ENCODE data around the gene COL24A1. TPM values are rescaled to one million over a fixed set of nuclear protein-coding genes. Genes with fewer than 3 reads are reported as not detected.
"Not testable (repeated sequence)": the region's sequence is repeated elsewhere in the genome, so short reads cannot be mapped to it uniquely, and the experiment has no call there.

COL24A1 gene
- total RNA-seq, 1 experiment from 2014 or later, result 0.35 TPM

- no peak overlapping the region for H2BK5ac ChIP-seq (ENCODE audit: insufficient read length, low read length)
- H3K9me3 Mint-ChIP-seq, result no peaks in the 10 kb centered on the region
- no peak overlapping the region for H3K27ac ChIP-seq (ENCODE audit: insufficient read length, low read depth, low read length)
- H3K23me2 ChIP-seq (ENCODE audit: insufficient read length, low read depth, low read length, poor library complexity, severe bottlenecking), result no peaks in the 10 kb centered on the region
- H2BK120ac ChIP-seq (ENCODE audit: low read depth, low read length, poor library complexity, severe bottlenecking), result no peak overlapping the region
- H3K27me3 ChIP-seq (ENCODE audit: insufficient read depth, low read length), result no peaks in the 10 kb centered on the region
- no peak overlapping the region for H2BK20ac ChIP-seq (ENCODE audit: low read depth, low read length, poor library complexity, severe bottlenecking)
- H2BK12ac ChIP-seq (ENCODE audit: insufficient read length, low read depth, low read length), result no peak overlapping the region
- no peak overlapping the region for H4K8ac ChIP-seq (replicated peaks; ENCODE audit: insufficient read length, low read depth, low read length)
- no peak overlapping the region for H4K5ac ChIP-seq (ENCODE audit: insufficient read length, low read depth, low read length)
- no peaks in the 10 kb centered on the region for H3K79me2 ChIP-seq (ENCODE audit: insufficient read depth, low read length)
- WGBS (ENCODE audit: extremely low coverage, insufficient read length, low lambda C conversion rate), result no CpG with 5 or more reads among the region's 2 CpGs
- no peak overlapping the region for H3K18ac ChIP-seq (ENCODE audit: insufficient read length, low read depth, low read length)
- H3K56ac ChIP-seq (ENCODE audit: insufficient read length, low read depth, low read length), result no peak overlapping the region
- H3K79me1 ChIP-seq (ENCODE audit: insufficient read depth, low read depth, low read length, poor library complexity, severe bottlenecking), result no peaks in the 10 kb centered on the region
- H3K27ac Mint-ChIP-seq, result no peak overlapping the region
- no peaks in the 10 kb centered on the region for H3K4me1 ChIP-seq (ENCODE audit: insufficient read depth, low read length)
- H2AK5ac ChIP-seq (ENCODE audit: insufficient read length, low read length), result no peak overlapping the region
- no peak overlapping the region for H3K4ac ChIP-seq (ENCODE audit: low read depth, low read length)
- no peak overlapping the region for H3K4me3 Mint-ChIP-seq
- H3K14ac ChIP-seq (ENCODE audit: insufficient read depth, low read length), result no peak overlapping the region
- TF ChIP-seq CTCF (conservative IDR thresholded peaks at IDR 0.05), result no peak
- no peaks in the 10 kb centered on the region for H3K36me3 Mint-ChIP-seq (ENCODE audit: insufficient read depth in 1 of 3, low read depth in 3 of 3)
- no peaks in the 10 kb centered on the region for H4K20me1 ChIP-seq (ENCODE audit: control insufficient read depth, insufficient read depth, insufficient read length)
- no peak overlapping the region for H3T11ph ChIP-seq (ENCODE audit: low read length)
- H3K9me3 ChIP-seq (ENCODE audit: control insufficient read depth, low read depth, low read length), result no peaks in the 10 kb centered on the region
- no peak overlapping the region for H3K9ac ChIP-seq (ENCODE audit: extremely low read depth, insufficient read length, low read length)
- no peak overlapping the region for H2BK15ac ChIP-seq (ENCODE audit: low read depth, low read length)
- no peaks in the 10 kb centered on the region for H3K4me1 Mint-ChIP-seq
- H3K23ac ChIP-seq (ENCODE audit: insufficient read length, low read depth, low read length), result no peak overlapping the region
- no peak for DNase-seq
- H3K27me3 Mint-ChIP-seq (ENCODE audit: low read depth), result no peaks in the 10 kb centered on the region
- no peak overlapping the region for H3K4me2 ChIP-seq (ENCODE audit: insufficient read depth, insufficient read length, low read length)
- H2AFZ ChIP-seq (ENCODE audit: low read length), result no peak overlapping the region
- H4K91ac ChIP-seq (ENCODE audit: insufficient read length, low read depth, low read length), result no peak overlapping the region
Measured at GRCh38 chr1:85957760-85958159, 198.8 kb downstream of the COL24A1 start.

GRCh38 chr1:85955218-85955617 is 201.4 kb downstream of the COL24A1 start:
- H2BK20ac ChIP-seq (ENCODE audit: low read depth, low read length, poor library complexity, severe bottlenecking); H4K91ac ChIP-seq (ENCODE audit: insufficient read length, low read depth, low read length); H2BK120ac ChIP-seq (ENCODE audit: low read depth, low read length, poor library complexity, severe bottlenecking); H3K79me2 ChIP-seq (ENCODE audit: insufficient read depth, low read length); H3K23ac ChIP-seq (ENCODE audit: insufficient read length, low read depth, low read length); H2AFZ ChIP-seq (ENCODE audit: low read length); H3K4me1 Mint-ChIP-seq; H3K27me3 Mint-ChIP-seq (ENCODE audit: low read depth); H3K79me1 ChIP-seq (ENCODE audit: insufficient read depth, low read depth, low read length, poor library complexity, severe bottlenecking); H3K4ac ChIP-seq (ENCODE audit: low read depth, low read length); H3K9me3 ChIP-seq (ENCODE audit: control insufficient read depth, low read depth, low read length); H4K5ac ChIP-seq (ENCODE audit: insufficient read length, low read depth, low read length); H3K9ac ChIP-seq (ENCODE audit: extremely low read depth, insufficient read length, low read length); H3K18ac ChIP-seq (ENCODE audit: insufficient read length, low read depth, low read length); H3K27me3 ChIP-seq (ENCODE audit: insufficient read depth, low read length); H2BK12ac ChIP-seq (ENCODE audit: insufficient read length, low read depth, low read length); H3K36me3 Mint-ChIP-seq (ENCODE audit: insufficient read depth in 1 of 3, low read depth in 3 of 3); H4K20me1 ChIP-seq (ENCODE audit: control insufficient read depth, insufficient read depth, insufficient read length); H2AK5ac ChIP-seq (ENCODE audit: insufficient read length, low read length); H2BK15ac ChIP-seq (ENCODE audit: low read depth, low read length); H3T11ph ChIP-seq (ENCODE audit: low read length); H3K4me3 Mint-ChIP-seq; DNase-seq; H3K14ac ChIP-seq (ENCODE audit: insufficient read depth, low read length); H3K4me1 ChIP-seq (ENCODE audit: insufficient read depth, low read length); H3K9me3 Mint-ChIP-seq; H3K23me2 ChIP-seq (ENCODE audit: insufficient read length, low read depth, low read length, poor library complexity, severe bottlenecking); H3K27ac Mint-ChIP-seq; H4K8ac ChIP-seq (replicated peaks; ENCODE audit: insufficient read length, low read depth, low read length); H3K56ac ChIP-seq (ENCODE audit: insufficient read length, low read depth, low read length); H2BK5ac ChIP-seq (ENCODE audit: insufficient read length, low read length); H3K27ac ChIP-seq (ENCODE audit: insufficient read length, low read depth, low read length); H3K4me2 ChIP-seq (ENCODE audit: insufficient read depth, insufficient read length, low read length): not testable (repeated sequence)
- no CpG with 5 or more reads among the region's 7 CpGs for whole genome bisulfite sequencing (ENCODE audit: extremely low coverage, insufficient read length, low lambda C conversion rate)
